ENCODE results near the gene BAHD1. TPM values are rescaled to one million over a fixed set of nuclear protein-coding genes. Genes with fewer than 3 reads are reported as not detected.
A peak's percentile ranks its signal among the peaks of the same experiment; 100 is the strongest.

BAHD1 gene
- total RNA-seq, 2 experiments from 2014 or later, result 20.3 to 21.5 TPM

- Mint-ChIP-seq H3K27ac (peak within 1 kb of the TSS; percentile 88), H3K27me3 (no peaks in the 10 kb centered on the region), H3K4me3 (peak within 1 kb of the TSS; percentile 92), H3K9me3 (no peaks in the 10 kb centered on the region), H3K4me1 (ENCODE audit: low read depth) (peaks cover 26% of the 10 kb centered on the region), H3K36me3 (ENCODE audit: low read depth) (peaks cover 16% of the 10 kb centered on the region)
- DNase-seq, result peak; percentile 31 to 80 (median 56)
- ChIA-PET CTCF (interaction anchor here (1.0 to 1.7 kb wide), 2 partner anchors 21 to 36 kb away, joined by 3 to 4 read pairs; no protein-coding TSS in a partner anchor), POLR2A (interaction anchor here (0.6 to 2.3 kb wide), 7 partner anchors 10 to 65 kb away, joined by 3 to 7 read pairs (median 4); partner anchors contain the start of genes BAHD1 and IVD)
- TF ChIP-seq CTCF (IDR thresholded peaks at IDR 0.05), result no peak
- intact Hi-C loops (cut with DNase I, micrococcal nuclease), result no loop called here
- Histone ChIP-seq H3K27ac (ENCODE audit: low read depth in 1 of 2, low read length in 2 of 2) (peak within 1 kb of the TSS; percentile 65 to 73), H3K27me3 (ENCODE audit: control insufficient read depth in 1 of 2, insufficient read depth in 2 of 2, low read length in 2 of 2) (no peaks in the 10 kb centered on the region), H3K4me1 (ENCODE audit: insufficient read depth, low read length) (peaks cover 43% of the 10 kb centered on the region), H3K36me3 (ENCODE audit: insufficient read depth, low read length) (peaks cover 18% of the 10 kb centered on the region), H3K9me3 (ENCODE audit: control insufficient read depth in 1 of 2, insufficient read depth in 1 of 2, low read length in 2 of 2) (no peaks in the 10 kb centered on the region), H3K4me3 (ENCODE audit: low read length) (peak within 1 kb of the TSS; percentile 83)
- peak; percentile 83 for ATAC-seq (ENCODE audit: poor library complexity)
Measured at GRCh38 chr15:40470423-40471104, 29.8 kb downstream of the BAHD1 start, which contains the start of gene CHST14. TSS of gene CHST14 (plus strand) at chr15:40470984. CDS start at chr15:40471214, 230 bp downstream.

GRCh38 chr15:40471105-40471807 lies 30.5 kb downstream of the BAHD1 start:
- peak; percentile 38 for ATAC-seq (ENCODE audit: poor library complexity)
- H3K9me3 Mint-ChIP-seq, result no peaks in the 10 kb centered on the region
- H3K27me3 ChIP-seq (ENCODE audit: control insufficient read depth in 1 of 2, insufficient read depth in 2 of 2, low read length in 2 of 2), result no peaks in the 10 kb centered on the region
- peak in 5 of 14 experiments; percentile 3 to 59 (median 35) for DNase-seq
- peaks cover 11% of the 10 kb centered on the region for H3K36me3 Mint-ChIP-seq (ENCODE audit: low read depth)
- peaks cover 26% of the 10 kb centered on the region for H3K4me1 Mint-ChIP-seq (ENCODE audit: low read depth)
- peaks cover 11% of the 10 kb centered on the region for H3K36me3 ChIP-seq (ENCODE audit: insufficient read depth, low read length)
- intact Hi-C loops (cut with DNase I, micrococcal nuclease), result no loop called here
- H3K4me1 ChIP-seq (ENCODE audit: insufficient read depth, low read length), result peaks cover 36% of the 10 kb centered on the region
- no peak for TF ChIP-seq CTCF (IDR thresholded peaks at IDR 0.05)
- H3K4me3 Mint-ChIP-seq, result peak overlapping the region; percentile 92
- H3K27ac Mint-ChIP-seq, result peak overlapping the region; percentile 88
- peak overlapping the region; percentile 83 for H3K4me3 ChIP-seq (ENCODE audit: low read length)
- ChIA-PET CTCF (interaction anchor here (1.0 to 1.7 kb wide), 2 partner anchors 21 to 36 kb away, joined by 3 to 4 read pairs; no protein-coding TSS in a partner anchor), POLR2A (interaction anchor here (1.0 to 2.3 kb wide), 5 partner anchors 16 to 66 kb away, joined by 3 to 7 read pairs (median 4); partner anchors contain the start of gene IVD)
- H3K9me3 ChIP-seq (ENCODE audit: control insufficient read depth in 1 of 2, insufficient read depth in 1 of 2, low read length in 2 of 2), result no peaks in the 10 kb centered on the region
- peak overlapping the region in 1 of 2 donors; percentile 19 for H3K27ac ChIP-seq (ENCODE audit: low read depth in 1 of 2, low read length in 2 of 2)
- no peaks in the 10 kb centered on the region for H3K27me3 Mint-ChIP-seq

GRCh38 chr15:40471808-40472150 lies 31.0 kb downstream of the BAHD1 start:
- TF ChIP-seq CTCF (IDR thresholded peaks at IDR 0.05), result no peak
- DNase-seq (peak in 3 of 14 experiments; percentile 32 to 49 (median 47)), ATAC-seq (ENCODE audit: poor library complexity) (peak; percentile 47)
- no peaks in the 10 kb centered on the region for H3K27me3 ChIP-seq (ENCODE audit: control insufficient read depth in 1 of 2, insufficient read depth in 2 of 2, low read length in 2 of 2)
- ChIA-PET POLR2A (no interaction called here), CTCF (no interaction called here)
- intact Hi-C loops (cut with DNase I, micrococcal nuclease), result no loop called here
- Mint-ChIP-seq H3K36me3 (ENCODE audit: low read depth) (peaks cover 7% of the 10 kb centered on the region), H3K4me3 (peak overlapping the region; percentile 92), H3K9me3 (no peaks in the 10 kb centered on the region), H3K4me1 (ENCODE audit: low read depth) (peaks cover 22% of the 10 kb centered on the region), H3K27me3 (no peaks in the 10 kb centered on the region), H3K27ac (peak overlapping the region; percentile 88)
- H3K27ac ChIP-seq (ENCODE audit: low read depth in 1 of 2, low read length in 2 of 2), result no peak overlapping the region
- peaks cover 6% of the 10 kb centered on the region for H3K36me3 ChIP-seq (ENCODE audit: insufficient read depth, low read length)
- no peaks in the 10 kb centered on the region for H3K9me3 ChIP-seq (ENCODE audit: control insufficient read depth in 1 of 2, insufficient read depth in 1 of 2, low read length in 2 of 2)
- peaks cover 31% of the 10 kb centered on the region for H3K4me1 ChIP-seq (ENCODE audit: insufficient read depth, low read length)
- H3K4me3 ChIP-seq (ENCODE audit: low read length), result peak overlapping the region; percentile 83
